GM12801 (cell line): ENCODE measurements around the gene PAGE3.

Source experiments
- CTCF ChIP-seq: IDR thresholded peaks from one replicate; pipeline ENCODE4 v1.5.1; 2011; ENCODE audit warnings: control low read depth; ENCODE audit not compliant: insufficient read length; ENCODE audit errors: extremely low read depth

PAGE3 gene

GRCh38 chrX:55264816-55265215, at the start of gene PAGE3:
TSS of gene PAGE3 (minus strand) at chrX:55264916. CDS start at chrX:55263903, 1,013 bp downstream.
- TF ChIP-seq CTCF: no peak

GRCh38 chrX:55312655-55313054, 47.9 kb upstream of the PAGE3 start:
- TF ChIP-seq CTCF: no peak

GRCh38 chrX:55290963-55291362, 26.2 kb upstream of the PAGE3 start:
- no peak for TF ChIP-seq CTCF

GRCh38 chrX:55279832-55280231, 15.1 kb upstream of the PAGE3 start:
- TF ChIP-seq CTCF: no peak

- no peak for TF ChIP-seq CTCF
Observed at GRCh38 chrX:55260806-55261205, 3.9 kb downstream of the PAGE3 start.

GRCh38 chrX:55253528-55253927, 11.2 kb downstream of the PAGE3 start:
- no peak for TF ChIP-seq CTCF

- no peak for TF ChIP-seq CTCF
Observed at GRCh38 chrX:55240788-55241340, 23.9 kb downstream of the PAGE3 start.

GRCh38 chrX:55220119-55220794, 44.5 kb downstream of the PAGE3 start, which contains the start of gene PAGE5:
TSS of gene PAGE5 (plus strand) at chrX:55220346. CDS start at chrX:55221383, 1,037 bp downstream.
- no peak for TF ChIP-seq CTCF
